ENCODE measurements around the gene SFMBT2.

SFMBT2 gene

DNA sequence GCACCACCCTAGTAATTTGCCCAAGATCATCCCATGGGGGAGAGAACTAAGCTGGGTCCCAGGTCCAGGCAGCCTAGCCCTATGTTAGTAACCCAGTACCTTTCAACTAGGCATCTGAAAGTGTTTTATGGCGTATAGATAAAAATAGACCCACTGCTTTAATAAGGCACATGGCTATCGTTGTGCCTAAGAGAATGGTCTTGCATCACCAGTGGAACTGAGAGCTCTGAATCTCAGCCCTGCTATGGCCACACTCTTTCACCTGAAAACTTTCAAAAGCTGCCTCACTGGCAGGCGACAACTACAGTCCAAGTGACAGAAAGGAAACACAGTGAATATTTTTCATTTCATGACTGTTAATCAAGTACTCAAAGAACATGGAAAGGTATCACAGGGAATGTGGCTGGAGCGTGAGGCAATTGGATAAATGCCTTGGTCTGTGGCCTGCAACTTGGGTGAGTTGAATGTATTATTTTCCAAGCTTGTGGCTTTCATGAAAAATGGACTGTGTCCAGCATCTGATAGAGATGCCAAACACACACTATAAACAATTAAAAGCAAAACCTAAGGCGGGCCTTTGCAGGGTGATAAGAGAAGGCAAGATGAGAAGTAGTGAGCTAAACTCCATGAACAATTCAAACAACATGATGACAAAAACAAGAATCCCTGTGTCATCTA, 18.0 kb upstream of the SFMBT2 start:
- H3K27ac ChIP-seq: no peak overlapping the region
- no peak overlapping the region for H3K4me3 ChIP-seq

DNA sequence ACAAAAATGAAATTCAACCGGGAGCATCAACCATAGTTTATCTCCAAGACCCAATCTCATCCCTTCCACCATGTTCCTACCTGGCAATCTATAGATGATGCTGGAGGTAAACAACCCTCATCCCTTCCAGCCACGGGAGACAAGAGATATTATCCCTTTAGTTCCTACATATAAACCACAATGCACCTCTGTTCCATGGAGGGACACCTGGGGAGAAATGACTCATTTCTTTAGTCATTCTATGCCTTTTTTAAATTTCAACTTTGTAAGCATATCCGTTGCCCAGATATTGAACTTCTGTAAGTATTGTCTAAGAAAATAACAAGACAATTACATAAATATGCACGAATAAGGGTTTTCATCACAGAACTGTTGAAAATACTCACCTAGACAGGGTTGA, 15.5 kb upstream of the SFMBT2 start:
- Histone ChIP-seq H3K4me3 (no peak overlapping the region), H3K27ac (no peak overlapping the region)

DNA sequence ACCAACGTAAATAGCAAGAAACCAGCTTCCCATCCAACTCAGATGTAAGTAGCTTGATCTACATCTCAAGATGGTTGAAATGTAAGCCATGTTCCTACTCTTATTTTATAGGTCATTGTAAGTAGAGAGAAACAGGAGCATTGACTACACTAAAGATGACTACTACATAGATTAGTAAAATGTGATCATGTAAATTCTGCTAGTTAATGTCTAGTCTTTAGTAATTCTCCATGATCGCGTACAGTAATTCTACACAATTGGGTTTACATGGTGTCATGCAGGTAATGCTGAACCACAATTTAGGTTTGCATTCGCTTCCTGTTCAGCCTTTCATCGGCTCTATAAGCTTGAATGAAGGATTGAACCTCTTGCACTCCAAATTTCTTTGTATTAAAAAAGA, 14.9 kb upstream of the SFMBT2 start:
- Histone ChIP-seq H3K27ac (no peak overlapping the region), H3K4me3 (no peak overlapping the region)

DNA sequence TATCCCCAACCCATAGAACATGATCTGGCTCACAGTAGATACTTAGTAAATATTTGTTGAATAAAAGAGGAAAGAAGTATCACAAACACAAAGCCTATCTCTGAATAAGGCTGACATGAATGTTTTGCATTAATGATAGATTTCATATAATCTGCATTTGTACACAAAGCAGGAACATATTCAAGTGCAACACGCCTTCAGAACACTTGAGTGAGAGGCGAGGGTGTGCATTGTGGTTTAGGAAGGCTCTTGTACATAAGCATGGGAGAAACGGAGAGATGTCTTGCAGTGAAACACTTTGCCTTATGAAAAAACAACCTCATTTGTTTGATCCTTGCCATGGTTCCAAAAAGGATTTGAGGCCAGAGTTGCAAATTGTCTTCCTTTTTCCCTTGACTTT, 14.1 kb upstream of the SFMBT2 start:
- Histone ChIP-seq H3K4me3 (no peak overlapping the region), H3K27ac (no peak overlapping the region)

DNA sequence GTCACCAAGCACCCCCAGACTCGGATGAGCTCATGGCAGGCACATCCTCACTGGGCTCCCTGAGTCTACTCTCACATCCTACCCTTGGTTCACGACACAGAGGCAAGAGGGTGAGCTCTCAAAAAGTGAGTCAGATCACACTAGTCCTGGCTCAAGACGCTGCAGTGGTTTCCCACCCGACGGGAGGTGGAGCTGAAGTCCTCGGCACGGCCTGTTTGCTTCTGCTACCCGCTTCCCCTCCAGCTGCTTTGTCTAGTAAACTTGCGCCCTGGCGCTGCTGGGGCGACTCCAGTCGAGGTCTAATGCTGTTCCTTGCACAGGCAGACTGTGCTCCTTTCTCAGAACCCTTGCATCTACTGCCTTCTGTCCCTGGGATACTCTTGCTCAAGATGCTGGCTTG, 13.5 kb upstream of the SFMBT2 start:
- Histone ChIP-seq H3K4me3 (no peak overlapping the region), H3K27ac (no peak overlapping the region)

DNA sequence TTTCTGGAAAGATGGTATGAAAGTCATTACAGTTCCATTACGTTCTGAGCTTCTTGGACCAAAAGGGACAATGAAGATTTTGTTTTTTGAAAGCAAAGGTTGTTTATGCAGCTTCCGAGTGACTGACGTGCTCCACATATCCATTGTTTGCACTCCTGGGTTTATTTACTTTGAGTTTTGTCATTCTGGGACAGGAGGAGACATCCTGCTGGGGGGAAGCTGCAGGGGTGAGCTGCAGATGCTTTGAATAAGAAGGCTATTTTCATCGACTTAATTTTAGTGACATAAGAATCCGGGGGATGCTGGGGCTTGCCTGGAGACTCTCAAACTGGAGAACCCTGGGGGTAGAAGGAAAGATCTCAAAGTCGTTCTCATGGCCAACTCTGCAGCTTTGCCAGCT, 12.7 kb upstream of the SFMBT2 start:
- H3K4me3 ChIP-seq: no peak overlapping the region
- H3K27ac ChIP-seq: no peak overlapping the region

DNA sequence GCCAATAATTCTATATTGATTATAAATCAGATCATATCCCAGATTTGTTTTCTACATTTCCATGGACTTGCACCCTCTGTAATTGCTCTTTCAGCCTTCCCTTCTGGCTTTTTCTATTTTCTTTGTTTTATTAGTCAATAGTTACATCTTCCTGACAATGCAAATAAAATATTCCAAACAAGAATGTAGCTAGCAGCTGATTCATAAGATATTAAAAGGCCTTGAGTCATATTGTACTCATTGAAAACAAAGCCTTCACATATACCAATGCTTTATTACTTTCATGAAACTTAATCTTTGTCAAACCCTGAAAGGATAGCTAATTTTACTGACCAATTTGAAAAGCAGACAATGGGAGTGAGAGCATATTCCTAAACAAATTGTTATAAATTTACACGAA, 10.7 kb upstream of the SFMBT2 start:
- no peak overlapping the region for H3K4me3 ChIP-seq
- H3K27ac ChIP-seq: no peak overlapping the region

DNA sequence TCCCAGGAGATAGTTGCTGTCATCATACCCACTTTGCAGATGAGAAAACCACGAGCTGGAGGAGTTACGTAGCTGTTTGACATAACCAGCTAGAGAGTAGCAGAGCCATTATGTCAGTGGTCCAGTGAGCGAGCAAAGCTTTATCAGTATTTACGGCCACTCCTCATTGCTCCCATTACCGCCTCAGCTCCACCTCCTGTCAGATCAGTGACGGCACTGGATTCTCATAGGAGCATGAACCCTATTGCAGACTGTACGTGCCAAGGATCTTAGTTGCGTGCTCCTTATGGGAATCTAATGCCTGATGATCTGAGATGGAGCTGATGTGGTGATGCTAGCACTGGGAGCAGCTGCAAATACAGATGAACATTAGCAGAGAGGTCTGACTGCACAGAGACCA, 9.2 kb upstream of the SFMBT2 start:
- H3K27ac ChIP-seq: no peak overlapping the region

DNA sequence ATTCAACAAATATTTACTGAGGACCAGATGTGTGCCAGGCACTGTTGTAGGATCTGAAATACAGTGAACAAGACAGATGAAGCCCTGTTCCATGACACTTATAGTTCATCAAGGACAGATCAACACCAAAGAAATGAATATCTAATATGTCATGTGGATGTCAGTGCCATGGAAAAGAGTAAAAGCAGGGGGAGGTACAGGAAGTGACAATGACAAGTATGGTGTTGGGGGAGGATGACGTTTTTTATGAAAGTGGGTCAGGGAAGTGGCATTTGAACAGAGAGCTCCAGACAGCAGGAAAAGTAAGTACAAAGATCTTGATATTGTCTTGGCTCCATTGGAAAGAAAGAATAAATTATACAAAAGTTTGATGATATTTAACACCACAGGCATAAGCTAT, 7.0 kb upstream of the SFMBT2 start:
- Histone ChIP-seq H3K4me3 (no peak overlapping the region), H3K27ac (no peak overlapping the region)

More for the DNA sequence above, 9.2 kb upstream of the SFMBT2 start:
- no peak overlapping the region for H3K4me3 ChIP-seq

DNA sequence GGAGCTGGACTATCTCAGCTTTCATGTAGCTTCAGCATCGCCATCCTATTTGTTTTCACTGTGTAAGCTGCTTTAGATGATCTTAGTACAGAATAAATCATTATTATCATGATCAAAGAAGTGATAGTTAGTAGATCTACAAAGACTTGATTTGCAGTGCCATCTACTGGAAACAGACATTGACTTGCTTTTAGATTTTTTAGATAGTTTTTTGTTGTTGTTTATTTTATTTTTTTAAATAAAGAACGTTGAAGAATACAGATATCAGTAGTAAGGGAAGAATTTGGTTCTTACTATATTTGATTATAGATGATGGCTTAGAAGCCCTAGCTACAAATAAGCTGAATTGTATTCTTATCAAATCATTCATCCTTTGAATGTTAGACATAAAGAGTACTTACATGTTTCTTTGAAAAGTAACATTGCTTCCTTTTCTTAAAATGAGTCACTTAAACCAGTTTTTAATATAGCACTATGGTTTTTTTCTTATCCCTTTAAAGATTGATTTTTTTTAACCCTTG, 6.3 kb upstream of the SFMBT2 start:
- no peak overlapping the region for H3K4me3 ChIP-seq
- H3K27ac ChIP-seq: no peak overlapping the region

DNA sequence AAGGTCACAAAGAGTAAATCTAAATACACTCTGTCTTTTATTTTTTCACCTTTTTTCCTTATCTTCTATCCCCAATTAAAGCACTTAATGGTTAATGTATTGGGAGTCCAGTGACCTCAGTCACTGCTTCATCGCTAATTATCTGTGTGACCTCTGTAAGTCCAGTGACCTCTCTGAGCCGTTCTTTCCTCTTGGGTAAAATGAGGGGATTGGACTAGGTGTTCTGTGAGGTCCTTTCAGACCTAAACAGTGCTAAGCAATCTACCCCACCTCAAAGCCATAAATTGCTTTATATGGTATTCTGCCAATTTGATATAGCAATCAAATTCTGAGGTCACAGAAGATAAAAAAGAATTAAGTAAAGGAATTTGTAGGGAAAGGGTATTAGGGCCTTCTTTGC, 3.9 kb upstream of the SFMBT2 start:
- Histone ChIP-seq H3K4me3 (no peak overlapping the region), H3K27ac (no peak overlapping the region)

DNA sequence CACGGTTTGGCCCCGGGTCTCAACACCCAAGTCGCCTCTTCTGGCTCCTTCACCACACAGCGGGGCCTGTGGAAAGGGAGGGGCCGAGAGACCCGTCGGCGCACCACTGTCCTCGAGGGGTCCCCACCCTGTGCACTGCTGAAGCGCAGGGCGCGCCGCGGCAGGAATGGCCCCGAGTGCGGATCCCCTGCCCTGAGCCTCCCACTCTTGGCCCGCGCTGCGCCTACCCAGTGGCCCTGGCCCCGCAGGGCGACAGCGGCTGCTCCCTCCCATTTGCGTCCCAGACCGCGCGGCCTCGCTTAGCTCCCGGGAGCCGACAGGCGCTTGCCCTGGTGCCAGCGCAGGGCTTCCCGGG, 2.1 kb upstream of the SFMBT2 start:
- Histone ChIP-seq H3K4me3 (peak overlapping the region in 6 of 7 experiments; percentile 0 to 73 (median 63)), H3K27ac (peak overlapping the region in 3 of 21 experiments; percentile 77 to 88 (median 84))

DNA sequence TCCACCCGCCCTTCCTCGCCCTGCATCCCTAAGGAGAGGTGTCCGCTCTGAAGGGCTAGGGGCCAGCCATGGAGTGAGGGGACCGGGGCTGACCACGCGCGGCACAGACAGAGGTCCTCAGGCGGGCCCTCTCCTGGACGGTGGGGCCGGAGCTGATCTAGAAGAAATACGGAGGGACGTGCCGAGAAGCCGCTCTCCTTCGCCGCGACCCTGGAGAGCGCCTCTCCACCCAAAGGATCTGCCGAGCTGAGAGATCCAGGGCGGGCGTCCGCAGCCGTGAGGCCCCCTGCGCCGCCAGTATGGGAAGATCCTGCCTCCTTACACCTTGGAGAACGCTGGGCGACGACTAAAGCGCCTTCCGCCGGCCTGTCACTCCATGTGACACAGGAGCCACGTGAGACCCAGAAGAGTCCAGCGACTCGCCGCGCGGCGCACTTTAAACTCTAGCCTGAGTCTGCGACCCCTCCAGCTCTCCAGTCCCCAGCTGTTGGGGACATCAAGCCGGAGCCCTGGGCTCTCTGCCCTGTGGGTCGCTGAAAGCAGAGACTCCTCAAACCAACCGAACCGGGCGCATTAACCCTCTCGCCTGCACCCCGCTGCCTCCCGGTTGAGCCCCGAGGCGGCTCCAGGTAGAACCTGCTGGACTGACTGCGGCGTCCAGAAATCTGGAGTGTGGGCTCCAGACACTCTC, 1.5 kb upstream of the SFMBT2 start:
- peak overlapping the region; percentile 0 to 73 (median 56) for H3K4me3 ChIP-seq
- H3K27ac ChIP-seq: peak overlapping the region in 6 of 21 experiments; percentile 37 to 88 (median 80)

DNA sequence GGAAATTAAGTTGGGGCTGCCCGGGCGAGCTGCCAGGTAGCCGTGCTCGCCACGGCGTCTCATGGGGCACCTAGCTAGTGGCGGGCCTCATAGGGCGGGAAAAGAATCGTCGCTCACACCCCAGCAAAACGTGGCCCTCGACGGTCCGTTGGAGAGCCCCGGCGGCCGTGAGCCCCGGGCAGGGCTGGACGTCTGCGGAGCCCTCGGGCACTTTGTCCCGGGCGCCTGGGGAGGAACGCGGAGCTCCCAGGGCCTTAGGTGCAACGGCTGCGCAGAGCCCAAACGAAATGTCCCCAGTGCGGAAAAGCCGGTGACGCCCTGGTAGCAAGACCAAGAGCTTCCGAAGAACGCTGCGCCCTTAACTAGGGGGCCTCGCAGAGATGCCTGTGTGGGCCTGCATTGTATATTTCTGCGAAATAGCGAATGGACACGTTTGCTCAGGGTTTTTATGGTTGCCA, 866 bp upstream of the SFMBT2 start:
- peak overlapping the region; percentile 55 to 73 (median 66) for H3K4me3 ChIP-seq
- H3K27ac ChIP-seq: peak overlapping the region in 8 of 21 experiments; percentile 12 to 88 (median 71)

DNA sequence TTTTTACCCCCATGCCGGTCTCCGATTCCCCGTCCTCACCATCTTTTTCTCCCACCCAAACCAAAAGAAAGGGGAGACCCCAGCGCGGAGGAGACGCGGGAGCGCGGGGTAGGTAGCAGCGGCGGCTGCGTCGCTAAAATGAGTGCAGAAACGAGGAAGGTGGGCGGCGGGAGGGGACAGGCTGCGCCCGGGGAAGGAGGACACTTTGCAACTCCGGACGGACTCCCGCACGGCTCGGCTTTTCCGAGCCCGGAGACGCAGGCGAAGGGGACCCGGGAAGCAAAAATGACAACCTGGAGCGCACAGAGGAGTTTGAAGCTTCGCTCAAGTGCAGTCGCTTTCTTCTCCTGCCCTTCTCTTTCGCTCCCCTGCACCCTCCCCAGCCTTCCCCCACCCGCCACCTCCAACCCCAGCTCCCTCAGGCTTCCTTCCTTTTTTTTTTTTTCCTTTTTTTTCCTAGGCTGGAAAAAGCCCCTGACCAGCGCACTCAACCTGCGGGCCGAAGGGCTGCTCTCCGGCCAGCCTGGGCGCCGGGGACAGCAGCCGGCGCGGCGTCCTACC, 453 bp downstream of the SFMBT2 start:
- H3K4me3 ChIP-seq: peak overlapping the region; percentile 55 to 73 (median 66)
- peak overlapping the region; percentile 42 to 88 (median 71) for H3K27ac ChIP-seq

DNA sequence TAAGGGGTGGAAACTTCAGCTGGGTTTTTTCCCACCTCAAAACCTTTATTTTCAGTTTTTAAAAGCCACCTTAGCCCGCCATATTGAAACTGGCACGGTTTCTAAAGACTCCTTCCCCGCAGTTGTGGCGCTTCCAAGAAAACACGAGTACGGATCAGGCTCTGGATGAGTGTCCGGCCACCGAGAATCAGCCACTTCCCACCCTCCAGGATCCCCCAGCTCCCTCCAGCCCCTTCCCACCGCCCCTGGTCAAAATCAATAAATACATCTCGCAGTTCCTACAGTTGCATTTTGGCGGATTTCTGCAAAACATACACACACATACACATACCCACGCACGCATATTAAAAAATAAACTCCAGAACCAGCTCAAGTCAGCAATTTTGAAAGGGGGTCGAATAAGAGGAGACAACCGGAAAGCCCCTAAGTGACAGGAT, 1.1 kb downstream of the SFMBT2 start:
- Histone ChIP-seq H3K27ac (peak overlapping the region in 13 of 21 experiments; percentile 9 to 88 (median 77)), H3K4me3 (peak overlapping the region; percentile 55 to 73 (median 66))

DNA sequence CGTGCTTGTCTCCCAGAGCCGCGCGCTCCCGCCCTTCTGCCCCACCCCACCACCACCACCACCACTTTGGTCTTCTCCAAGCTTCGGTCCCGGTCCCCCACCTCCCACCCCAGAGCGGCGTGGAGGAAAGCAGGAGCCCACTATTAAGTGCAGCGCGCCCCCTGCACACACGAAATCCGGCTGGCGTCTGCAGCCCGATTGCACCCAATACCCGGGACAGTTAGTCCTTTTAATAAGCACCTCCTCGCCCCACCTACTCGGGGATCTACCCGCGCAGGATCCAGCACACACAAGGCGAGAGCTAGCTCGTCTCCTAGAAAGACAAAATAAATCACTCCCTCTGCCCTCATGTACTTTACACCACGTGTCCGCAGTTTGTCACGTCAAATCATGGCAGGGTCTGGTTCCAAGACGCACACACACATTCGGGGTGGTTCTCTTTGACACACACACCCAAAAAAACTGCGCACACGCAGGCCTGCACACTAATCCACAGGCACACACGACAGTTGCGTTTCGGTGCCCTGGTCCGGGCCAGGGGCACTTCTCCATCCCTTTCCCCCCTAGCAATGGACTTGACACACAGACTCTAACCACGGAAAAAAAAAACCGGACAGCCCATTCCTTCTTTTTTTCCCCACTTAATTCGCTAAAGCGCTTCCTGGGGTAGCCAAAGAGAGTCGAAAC, 1.6 kb downstream of the SFMBT2 start:
- Histone ChIP-seq H3K4me3 (peak overlapping the region; percentile 55 to 73 (median 66)), H3K27ac (peak overlapping the region in 17 of 21 experiments; percentile 35 to 88 (median 65))

DNA sequence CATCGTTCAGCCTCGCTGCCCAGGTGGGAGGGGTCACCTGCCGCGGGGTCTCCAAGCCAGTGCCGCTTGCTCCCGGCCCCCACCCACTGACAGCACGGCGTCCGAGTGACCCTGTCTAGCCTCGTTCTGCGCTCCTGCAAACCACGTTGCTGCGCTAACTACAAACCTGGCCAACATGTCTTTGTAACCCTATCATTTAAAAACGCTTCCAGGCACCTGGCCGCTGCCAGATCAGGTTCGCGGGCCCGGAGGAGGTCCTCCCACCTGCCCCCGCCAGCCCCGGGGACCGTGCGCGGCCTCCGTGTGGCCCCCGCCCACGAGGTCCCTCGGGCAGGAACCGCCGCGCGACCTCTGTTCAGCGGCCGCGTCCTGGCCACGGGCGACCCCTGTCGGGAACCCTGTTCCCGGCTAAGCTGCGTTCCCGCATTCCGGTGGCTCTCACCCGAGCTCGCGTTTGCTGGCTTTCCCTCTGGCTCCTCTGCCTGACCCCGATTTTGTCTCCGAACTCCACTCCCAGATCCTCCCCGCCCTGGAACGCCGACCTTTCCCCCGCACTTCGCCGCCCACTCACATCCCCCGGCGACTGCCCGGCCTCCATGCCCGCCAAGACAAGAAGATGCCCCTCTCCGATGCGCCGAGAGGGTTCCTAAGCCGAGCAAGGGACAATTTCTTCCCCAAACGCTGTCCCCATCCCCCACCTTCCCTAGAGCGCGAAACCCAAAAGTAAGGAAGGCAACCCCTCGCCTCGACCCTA, 2.4 kb downstream of the SFMBT2 start:
- peak overlapping the region; percentile 55 to 73 (median 66) for H3K4me3 ChIP-seq
- H3K27ac ChIP-seq: peak overlapping the region in 20 of 21 experiments; percentile 13 to 88 (median 64)
